G401.6 (cell line): ENCODE results near the gene CR1.
"Not testable (repeated sequence)": the region's sequence is repeated elsewhere in the genome, so short reads cannot be mapped to it uniquely, and the experiment has no call there.

Experiments
- FAIRE-seq: peaks from 2 replicates; lab custom pipeline; 2012; peaks lifted over from hg19 to GRCh38; lab: Jason Lieb, UNC

Gene CR1

GRCh38 chr1:207644852-207645634 lies 149.1 kb downstream of the CR1 start, which contains the start of gene CR1L:
Gene CR1L, plus strand, starts transcription at chr1:207645133. Its CDS starts 101 bp downstream, at chr1:207645234.
- no peak for FAIRE-seq

DNA sequence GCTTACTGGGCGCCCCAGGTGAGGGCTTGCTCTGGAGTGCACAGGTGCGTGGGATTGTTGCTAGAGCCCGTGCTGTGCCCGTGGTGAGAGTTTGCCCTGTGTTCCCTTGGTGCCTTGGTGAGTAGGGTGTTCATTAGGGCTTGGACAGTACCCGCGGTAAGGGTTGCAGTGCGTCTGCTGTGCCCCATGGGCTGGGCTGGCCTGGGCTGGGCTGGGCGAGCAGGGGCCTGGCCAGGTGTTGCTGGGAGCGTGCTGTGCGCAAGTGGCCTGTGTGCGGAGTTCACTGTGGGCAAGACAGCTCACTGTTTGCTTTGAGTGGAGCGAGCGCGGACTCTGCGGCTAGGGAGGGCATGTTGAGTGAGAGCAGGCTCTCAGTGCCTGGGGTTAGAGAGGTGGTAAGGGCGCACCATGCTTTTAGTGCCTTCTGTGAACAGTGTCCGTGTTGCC lies 149.7 kb downstream of the CR1 start:
- FAIRE-seq: no peak

DNA sequence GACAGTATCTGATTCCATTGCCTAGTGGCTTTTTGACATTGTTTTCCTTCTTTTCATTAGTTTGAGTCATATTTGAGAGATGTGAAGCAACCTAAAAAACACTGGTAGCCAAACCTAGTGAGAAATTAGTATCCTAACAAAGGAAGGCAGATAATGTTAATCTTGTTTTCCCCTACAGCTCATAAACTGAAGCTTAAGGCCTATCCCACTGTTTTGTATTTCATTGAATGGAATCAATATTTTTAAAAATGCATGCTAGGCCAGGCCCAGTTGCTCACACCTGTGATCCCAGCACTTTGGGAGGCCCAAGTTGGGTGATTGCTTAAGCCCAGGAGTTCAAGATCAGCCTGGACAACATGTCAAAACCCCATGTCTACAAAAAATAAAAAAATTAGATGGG lies 150.2 kb downstream of the CR1 start:
- no peak for FAIRE-seq

DNA sequence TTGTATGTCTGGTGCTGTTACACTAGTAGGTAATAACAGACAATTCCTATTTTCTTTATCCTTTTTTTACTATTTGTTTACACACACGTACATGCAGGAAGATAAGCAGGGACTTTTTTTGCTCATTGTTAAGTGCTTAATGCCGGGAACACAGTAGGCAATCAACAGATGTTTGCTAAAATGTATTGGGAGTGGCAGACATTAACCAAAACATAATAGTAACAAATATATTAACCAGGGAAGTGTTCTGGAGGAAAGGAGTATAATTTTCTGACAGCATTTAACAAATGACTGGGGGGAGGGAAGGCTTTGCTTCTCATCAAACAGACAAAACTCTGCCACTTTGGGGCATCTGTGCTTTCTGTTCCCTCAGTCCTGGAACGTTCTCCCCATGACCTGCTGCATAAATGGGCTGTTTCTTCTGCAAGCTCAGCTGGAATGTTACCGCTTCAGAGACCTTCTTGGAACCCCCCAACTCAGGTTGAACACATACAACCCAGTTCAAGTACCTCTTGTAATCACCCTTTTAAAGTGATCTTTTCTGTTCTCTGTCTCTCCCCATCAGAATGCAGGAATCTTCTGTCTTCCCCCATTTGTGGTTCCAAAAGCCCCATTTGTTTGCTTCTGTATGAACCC lies 151.1 kb downstream of the CR1 start:
- FAIRE-seq: no peak

GRCh38 chr1:207647671-207648333 lies 151.8 kb downstream of the CR1 start:
- no peak for FAIRE-seq

DNA sequence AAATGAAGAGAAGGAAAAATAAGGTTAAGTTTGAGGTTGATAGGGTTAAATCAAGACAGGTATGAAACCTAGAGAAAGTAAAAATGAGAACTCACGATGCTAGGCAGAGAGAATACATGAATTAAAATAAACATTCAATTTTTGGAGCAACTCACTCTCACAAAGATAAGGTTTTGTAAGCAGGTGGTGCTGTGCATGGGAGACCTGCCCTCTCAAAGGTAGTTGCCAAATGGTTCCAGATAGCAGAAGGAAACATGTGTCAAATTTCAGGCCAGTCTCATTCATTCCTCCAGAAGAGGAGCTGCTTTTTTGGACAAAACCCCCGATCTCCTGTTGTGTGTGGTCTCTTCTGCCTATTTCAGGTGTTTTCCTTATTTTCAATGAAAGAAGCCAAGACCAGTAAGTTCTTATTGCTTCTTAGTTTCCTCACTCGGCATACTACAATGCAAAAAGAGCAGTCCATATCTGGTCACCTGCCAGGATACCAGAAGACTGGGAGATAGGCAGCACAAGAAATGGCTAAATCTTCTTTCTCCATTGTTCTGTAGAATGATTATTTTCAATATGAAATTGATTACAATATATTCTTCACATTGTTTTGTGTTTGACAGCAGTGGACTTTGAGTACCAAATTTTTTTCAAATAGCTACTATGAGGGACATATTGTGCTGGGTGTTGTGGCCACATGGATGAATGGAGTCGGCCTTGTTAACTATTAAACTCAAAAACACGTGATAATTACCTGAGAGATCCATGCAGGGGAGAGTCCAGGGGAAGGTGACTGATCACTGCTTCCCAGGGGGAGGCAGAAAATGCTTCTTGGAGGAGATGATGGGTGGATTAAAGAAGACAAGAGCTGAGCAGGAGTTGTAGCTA lies 152.6 kb downstream of the CR1 start:
- FAIRE-seq: no peak

DNA sequence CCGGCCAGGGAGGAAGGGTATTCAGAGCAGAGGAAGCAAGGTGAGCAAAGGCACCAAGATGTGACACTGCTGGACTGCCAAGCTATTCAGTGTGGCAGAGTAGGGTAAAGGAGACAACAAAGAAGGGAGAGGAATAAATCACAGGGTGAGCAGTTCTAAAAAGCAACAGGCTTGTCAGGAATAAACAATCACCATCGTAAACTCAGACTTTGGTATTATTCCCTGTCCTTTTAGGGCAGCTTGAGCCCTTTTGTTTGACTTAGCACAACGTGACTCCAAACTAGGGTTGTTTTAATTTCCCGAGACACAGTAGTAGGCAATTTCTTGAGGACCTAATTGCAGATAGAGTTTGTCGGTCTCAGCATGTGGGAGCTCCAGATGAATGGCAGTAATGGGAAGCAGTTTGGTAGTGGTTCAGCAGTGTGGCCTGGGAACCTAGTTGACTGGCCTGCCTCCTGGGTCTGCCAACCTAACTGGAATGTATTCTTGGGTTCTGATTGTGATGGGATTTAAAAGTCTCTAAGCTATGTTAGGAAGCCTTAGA lies 153.3 kb downstream of the CR1 start:
- no peak for FAIRE-seq

GRCh38 chr1:207649865-207650580 lies 154.1 kb downstream of the CR1 start:
- FAIRE-seq: no peak

DNA sequence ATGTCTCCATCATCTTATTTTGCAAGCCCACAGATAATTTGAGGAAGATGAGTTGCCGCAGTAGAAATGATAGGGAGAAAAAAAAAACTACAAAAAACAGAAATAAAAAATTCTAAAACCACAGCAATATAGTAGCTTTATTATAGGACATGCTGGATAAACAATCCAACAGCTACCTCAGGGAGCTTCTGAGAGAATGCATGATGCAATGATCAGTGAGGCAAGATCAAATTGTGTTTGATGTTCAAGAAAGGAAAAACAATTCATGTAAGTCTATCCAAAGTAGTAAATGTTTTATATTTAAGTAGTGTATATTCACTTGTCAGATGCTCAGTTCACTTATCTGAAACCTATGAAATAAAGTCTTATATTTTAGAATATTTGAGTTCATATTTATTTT lies 155.6 kb downstream of the CR1 start:
- no peak for FAIRE-seq

DNA sequence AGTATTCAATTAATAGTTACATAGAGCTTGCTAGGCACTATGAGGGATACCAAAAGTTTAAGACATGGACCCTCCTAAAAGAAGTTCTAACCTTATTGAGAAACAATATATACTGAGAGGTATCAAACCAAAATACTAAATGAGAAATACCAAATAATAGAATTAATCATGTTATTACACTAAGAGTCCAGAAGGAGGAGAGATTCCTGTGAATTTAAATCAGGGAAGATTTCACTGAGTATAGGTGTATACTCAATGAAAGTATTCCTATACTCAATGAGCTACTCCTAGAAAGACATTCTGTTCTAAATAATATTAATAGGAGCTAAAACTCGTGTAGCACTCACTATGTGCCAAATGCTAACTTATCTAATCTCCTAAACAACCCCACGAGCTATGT lies 158.4 kb downstream of the CR1 start:
- FAIRE-seq: peak; percentile 58

- FAIRE-seq: no peak
These were observed 162.5 kb downstream of the CR1 start for GRCh38 chr1:207658408-207658807.

GRCh38 chr1:207658904-207659485 lies 163.0 kb downstream of the CR1 start:
- FAIRE-seq: no peak

GRCh38 chr1:207659545-207660153 lies 163.7 kb downstream of the CR1 start:
- FAIRE-seq: no peak

- FAIRE-seq: not testable (repeated sequence)
These were observed 165.5 kb downstream of the CR1 start for GRCh38 chr1:207661420-207661819.

- no peak for FAIRE-seq
These were observed 170.4 kb downstream of the CR1 start for GRCh38 chr1:207666342-207666741.

- FAIRE-seq: no peak
These were observed 173.6 kb downstream of the CR1 start for GRCh38 chr1:207669528-207670009.

DNA sequence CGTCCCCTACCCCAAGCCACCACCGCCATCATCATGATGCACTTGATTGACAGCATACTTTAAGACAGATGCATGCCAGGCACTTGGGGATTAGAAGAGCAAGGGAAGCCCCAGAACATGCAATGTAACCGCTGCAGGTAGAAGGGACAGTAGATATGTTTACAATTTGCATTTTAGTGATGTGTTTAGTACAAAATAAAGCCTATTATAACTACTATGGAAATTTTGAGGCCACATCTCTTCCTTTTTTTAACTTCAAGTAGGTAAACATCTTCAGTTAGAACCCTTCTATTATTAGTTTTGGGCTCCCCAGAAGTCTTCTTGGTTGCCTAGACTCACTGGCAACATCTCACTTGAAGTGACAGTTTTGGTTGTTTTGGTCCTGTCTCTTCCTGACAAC lies 174.2 kb downstream of the CR1 start:
- FAIRE-seq: no peak

- FAIRE-seq: no peak
These were observed 175.0 kb downstream of the CR1 start for GRCh38 chr1:207670997-207671396.

DNA sequence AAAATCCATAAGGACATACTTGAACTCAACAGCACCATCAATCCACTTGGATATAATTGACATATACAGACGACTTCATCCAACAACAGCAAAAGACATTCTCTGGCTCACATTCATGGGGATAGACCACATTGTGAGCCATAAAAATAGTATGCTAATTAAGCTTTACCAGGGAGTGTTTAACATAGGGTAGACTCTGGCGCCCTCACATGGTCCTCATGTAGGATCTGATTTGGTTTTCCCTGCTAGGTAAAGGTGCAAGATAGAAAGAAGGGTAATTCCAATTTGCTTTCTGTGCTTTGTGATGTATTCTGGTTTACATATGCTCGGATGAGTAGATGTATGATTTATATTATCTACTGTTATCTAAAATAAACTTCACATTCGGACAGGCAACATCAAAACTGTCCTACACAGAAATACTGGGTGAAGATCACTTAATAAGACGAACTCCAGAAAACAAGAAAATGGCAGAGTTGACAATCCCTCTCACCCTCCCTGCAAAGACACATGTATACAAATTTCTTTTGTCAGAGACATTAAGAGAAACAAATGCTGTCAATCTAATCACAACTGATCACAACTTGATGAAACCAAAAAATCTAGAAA lies 176.7 kb downstream of the CR1 start:
- FAIRE-seq: no peak

DNA sequence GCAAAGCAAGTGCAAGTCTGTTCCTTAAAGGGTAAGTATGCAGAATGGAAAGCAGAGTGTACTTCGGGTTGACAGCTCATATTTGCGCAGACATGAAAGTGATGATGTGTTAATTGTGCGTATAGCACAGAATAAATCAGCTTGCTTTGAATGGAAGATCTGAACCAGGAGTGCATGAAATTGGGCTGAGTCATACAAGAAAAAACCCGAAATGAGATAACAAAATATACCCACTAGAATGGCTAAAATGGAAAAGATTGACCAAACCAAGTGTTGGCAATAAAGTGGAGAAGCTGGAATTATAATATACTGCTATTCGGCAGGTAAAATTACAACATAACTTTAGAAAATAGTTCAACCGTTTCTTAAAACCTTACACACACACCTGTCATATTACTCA lies 177.4 kb downstream of the CR1 start:
- no peak for FAIRE-seq
